ENCODE measurements around the gene FUCA2.
"Not testable (repeated sequence)": the region's sequence is repeated elsewhere in the genome, so short reads cannot be mapped to it uniquely, and the experiment has no call there.

The FUCA2 gene

DNA sequence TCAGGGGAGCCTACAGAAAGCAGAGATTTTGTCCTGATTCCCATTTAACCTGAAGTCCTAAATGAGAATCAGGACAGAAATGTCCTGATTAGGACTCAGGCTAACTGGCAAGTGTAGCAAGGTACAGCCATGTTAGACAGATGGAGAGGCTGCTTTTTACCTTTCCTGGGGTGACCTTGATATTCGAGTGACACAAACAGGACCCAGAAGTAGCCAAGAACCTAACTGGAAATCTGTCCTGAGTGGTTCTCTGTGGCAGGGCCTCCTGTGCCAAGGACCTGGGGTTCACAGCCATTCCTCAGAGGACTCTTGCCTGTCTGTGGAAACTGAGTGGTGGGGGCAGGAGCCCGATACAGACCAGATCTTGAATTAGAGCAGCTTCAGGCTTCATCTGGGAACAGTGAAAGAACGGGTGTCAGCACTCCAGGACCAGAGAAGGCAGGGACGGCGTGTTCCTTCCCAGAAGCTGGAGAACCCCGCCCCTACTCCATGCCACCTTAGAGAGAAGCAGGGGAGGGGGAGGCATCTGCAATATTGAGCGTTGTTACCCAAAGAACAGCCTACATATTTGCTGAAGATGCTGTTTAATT lies 4.3 kb upstream of the FUCA2 start:
- Histone ChIP-seq H3F3A (ENCODE audit: control insufficient read depth, insufficient read depth) (no peaks in the 10 kb centered on the region), H3K4me1 (ENCODE audit: control insufficient read depth, low read length) (peaks cover 19% of the 10 kb centered on the region), H3K36me3 (ENCODE audit: control insufficient read depth, low read length) (no peaks in the 10 kb centered on the region), H4K20me1 (ENCODE audit: control insufficient read depth, insufficient read depth, low read depth, low read length) (no peaks in the 10 kb centered on the region), H3K27me3 (ENCODE audit: control insufficient read depth, low read length) (0 out of 2 replicates have a peak, but pooled peaks cover 5% of the 10 kb centered on the region), H3K79me2 (ENCODE audit: control insufficient read depth, low read length) (no peaks in the 10 kb centered on the region), H3K9me2 (replicated peaks; ENCODE audit: control insufficient read depth, low read length) (no peaks in the 10 kb centered on the region), H3K27ac (ENCODE audit: low read depth, low read length) (no peak overlapping the region), H3K4me2 (ENCODE audit: low read length) (no peak overlapping the region), H3K9me3 (ENCODE audit: control insufficient read depth, insufficient read depth, low read length) (no peaks in the 10 kb centered on the region), H3K4me3 (ENCODE audit: low read length) (no peak overlapping the region)
- TF ChIP-seq, protein P1, sequence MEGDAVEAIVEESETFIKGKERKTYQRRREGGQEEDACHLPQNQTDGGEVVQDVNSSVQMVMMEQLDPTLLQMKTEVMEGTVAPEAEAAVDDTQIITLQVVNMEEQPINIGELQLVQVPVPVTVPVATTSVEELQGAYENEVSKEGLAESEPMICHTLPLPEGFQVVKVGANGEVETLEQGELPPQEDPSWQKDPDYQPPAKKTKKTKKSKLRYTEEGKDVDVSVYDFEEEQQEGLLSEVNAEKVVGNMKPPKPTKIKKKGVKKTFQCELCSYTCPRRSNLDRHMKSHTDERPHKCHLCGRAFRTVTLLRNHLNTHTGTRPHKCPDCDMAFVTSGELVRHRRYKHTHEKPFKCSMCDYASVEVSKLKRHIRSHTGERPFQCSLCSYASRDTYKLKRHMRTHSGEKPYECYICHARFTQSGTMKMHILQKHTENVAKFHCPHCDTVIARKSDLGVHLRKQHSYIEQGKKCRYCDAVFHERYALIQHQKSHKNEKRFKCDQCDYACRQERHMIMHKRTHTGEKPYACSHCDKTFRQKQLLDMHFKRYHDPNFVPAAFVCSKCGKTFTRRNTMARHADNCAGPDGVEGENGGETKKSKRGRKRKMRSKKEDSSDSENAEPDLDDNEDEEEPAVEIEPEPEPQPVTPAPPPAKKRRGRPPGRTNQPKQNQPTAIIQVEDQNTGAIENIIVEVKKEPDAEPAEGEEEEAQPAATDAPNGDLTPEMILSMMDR (IDR thresholded peaks at IDR 0.05; ENCODE audit: low read depth, low read length, poor library complexity, severe bottlenecking), result no peak
- TF ChIP-seq EZH2phosphoT487 (IDR thresholded peaks at IDR 0.05; ENCODE audit: borderline replicate concordance, low read length), result no peak

DNA sequence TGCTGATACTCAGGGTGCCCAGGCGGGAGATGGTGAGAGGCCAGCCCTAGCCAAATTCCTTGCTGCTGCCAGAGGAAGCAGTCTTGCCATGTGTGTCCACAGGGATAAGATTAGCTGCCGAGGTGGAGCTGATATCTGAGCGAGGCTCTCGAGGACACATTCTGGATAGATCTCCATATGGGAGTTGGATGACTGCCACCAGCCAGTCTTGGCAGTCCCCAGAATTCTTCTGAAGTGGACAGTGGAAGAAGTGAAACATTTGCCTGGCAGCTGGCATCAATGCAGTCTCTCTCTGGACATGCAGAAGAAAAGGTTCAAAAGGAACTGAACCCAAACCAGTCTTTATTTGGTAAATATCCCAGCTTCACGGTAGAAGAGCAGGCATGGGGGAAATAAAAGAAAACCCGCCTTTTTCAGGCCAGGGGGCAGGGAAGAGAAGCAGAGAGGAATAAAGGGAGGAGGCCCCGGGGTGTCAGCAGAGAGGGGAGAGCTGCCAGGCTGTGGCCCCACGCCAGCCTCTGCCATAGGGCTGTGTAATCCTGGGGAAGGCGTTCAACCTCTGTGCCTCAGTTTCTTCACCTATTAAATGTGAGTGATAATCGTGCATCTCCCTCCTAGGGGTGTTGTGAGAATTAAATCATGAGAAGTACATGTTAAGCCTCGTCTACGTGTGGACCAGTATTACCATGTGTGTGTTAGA lies 3.7 kb upstream of the FUCA2 start:
- peaks cover 20% of the 10 kb centered on the region for H3K4me1 ChIP-seq (ENCODE audit: control insufficient read depth, low read length)
- no peaks in the 10 kb centered on the region for H3K79me2 ChIP-seq (ENCODE audit: control insufficient read depth, low read length)
- H3K27me3 ChIP-seq (ENCODE audit: control insufficient read depth, low read length), result 0 out of 2 replicates have a peak, but pooled peaks cover 5% of the 10 kb centered on the region
- no peaks in the 10 kb centered on the region for H3K36me3 ChIP-seq (ENCODE audit: control insufficient read depth, low read length)
- no peaks in the 10 kb centered on the region for H4K20me1 ChIP-seq (ENCODE audit: control insufficient read depth, insufficient read depth, low read depth, low read length)
- H3K4me2 ChIP-seq (ENCODE audit: low read length), result no peak overlapping the region
- H3K27ac ChIP-seq (ENCODE audit: low read depth, low read length), result no peak overlapping the region
- no peaks in the 10 kb centered on the region for H3F3A ChIP-seq (ENCODE audit: control insufficient read depth, insufficient read depth)
- no peak overlapping the region for H3K4me3 ChIP-seq (ENCODE audit: low read length)
- no peaks in the 10 kb centered on the region for H3K9me2 ChIP-seq (replicated peaks; ENCODE audit: control insufficient read depth, low read length)
- no peaks in the 10 kb centered on the region for H3K9me3 ChIP-seq (ENCODE audit: control insufficient read depth, insufficient read depth, low read length)
- TF ChIP-seq EZH2phosphoT487 (IDR thresholded peaks at IDR 0.05; ENCODE audit: borderline replicate concordance, low read length), result no peak
- TF ChIP-seq, protein P1 (IDR thresholded peaks at IDR 0.05; ENCODE audit: low read depth, low read length, poor library complexity, severe bottlenecking), result no peak

DNA sequence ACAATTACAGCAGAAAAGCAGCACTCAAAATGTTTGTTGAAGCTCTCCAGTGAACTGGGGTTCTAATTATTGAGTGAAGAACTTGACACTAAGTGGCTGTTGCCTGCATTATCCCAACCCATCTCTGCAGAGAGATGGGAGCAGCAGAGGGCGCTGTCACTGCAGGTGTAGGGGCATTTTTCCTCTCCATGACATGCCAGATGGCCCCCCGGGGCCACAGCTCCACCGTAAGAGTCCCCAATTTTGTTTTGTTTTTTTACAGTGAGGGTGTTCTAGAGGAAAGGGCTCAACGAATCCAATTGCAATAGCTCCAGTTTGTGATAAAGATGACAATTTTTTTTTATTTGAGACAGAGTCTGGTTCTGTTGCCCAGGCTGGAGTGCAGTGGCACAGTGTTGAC lies 1.9 kb upstream of the FUCA2 start:
- H4K20me1 ChIP-seq (ENCODE audit: control insufficient read depth, insufficient read depth, low read depth, low read length), result no peaks in the 10 kb centered on the region
- no peaks in the 10 kb centered on the region for H3K27me3 ChIP-seq (ENCODE audit: control insufficient read depth, low read length)
- H3K27ac ChIP-seq (ENCODE audit: low read depth, low read length), result no peak overlapping the region
- no peak overlapping the region for H3K4me3 ChIP-seq (ENCODE audit: low read length)
- H3K79me2 ChIP-seq (ENCODE audit: control insufficient read depth, low read length), result no peaks in the 10 kb centered on the region
- no peaks in the 10 kb centered on the region for H3K9me2 ChIP-seq (replicated peaks; ENCODE audit: control insufficient read depth, low read length)
- no peak overlapping the region for H3K4me2 ChIP-seq (ENCODE audit: low read length)
- no peaks in the 10 kb centered on the region for H3K9me3 ChIP-seq (ENCODE audit: control insufficient read depth, insufficient read depth, low read length)
- peaks cover 20% of the 10 kb centered on the region for H3K4me1 ChIP-seq (ENCODE audit: control insufficient read depth, low read length)
- no peaks in the 10 kb centered on the region for H3K36me3 ChIP-seq (ENCODE audit: control insufficient read depth, low read length)
- no peaks in the 10 kb centered on the region for H3F3A ChIP-seq (ENCODE audit: control insufficient read depth, insufficient read depth)
- no peak for TF ChIP-seq EZH2phosphoT487 (IDR thresholded peaks at IDR 0.05; ENCODE audit: borderline replicate concordance, low read length)
- TF ChIP-seq, protein P1 (IDR thresholded peaks at IDR 0.05; ENCODE audit: low read depth, low read length, poor library complexity, severe bottlenecking), result peak; percentile 63

DNA sequence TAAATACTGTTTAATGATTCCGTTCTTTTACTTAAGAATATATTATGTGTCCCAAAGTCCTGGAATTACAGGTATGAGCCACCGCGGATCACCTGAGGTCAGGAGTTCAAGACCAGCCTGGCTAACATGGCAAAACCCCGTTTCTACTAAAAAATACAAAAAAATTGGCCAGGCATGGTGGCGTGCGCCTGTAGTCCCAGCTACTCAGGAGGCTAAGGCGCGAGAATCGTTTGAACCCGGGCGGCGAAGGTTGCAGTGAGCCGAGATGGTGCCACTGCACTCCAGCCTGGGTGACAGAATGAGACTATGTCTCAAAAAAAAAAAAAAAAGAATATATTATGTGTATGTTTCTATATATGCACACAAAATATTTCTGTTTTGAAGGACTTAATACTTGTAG lies 1.2 kb downstream of the FUCA2 start:
- H3F3A ChIP-seq (ENCODE audit: control insufficient read depth, insufficient read depth); H3K27me3 ChIP-seq (ENCODE audit: control insufficient read depth, low read length); H3K27ac ChIP-seq (ENCODE audit: low read depth, low read length); H3K9me2 ChIP-seq (replicated peaks; ENCODE audit: control insufficient read depth, low read length); H4K20me1 ChIP-seq (ENCODE audit: control insufficient read depth, insufficient read depth, low read depth, low read length); H3K4me2 ChIP-seq (ENCODE audit: low read length); H3K4me3 ChIP-seq (ENCODE audit: low read length); H3K79me2 ChIP-seq (ENCODE audit: control insufficient read depth, low read length); H3K36me3 ChIP-seq (ENCODE audit: control insufficient read depth, low read length); H3K9me3 ChIP-seq (ENCODE audit: control insufficient read depth, insufficient read depth, low read length): not testable (repeated sequence)
- H3K4me1 ChIP-seq (ENCODE audit: control insufficient read depth, low read length), result peaks cover 27% of the 10 kb centered on the region

Measured in DOHH2 (cell line).